ENCODE data around the gene KRT73.

Gene KRT73

DNA sequence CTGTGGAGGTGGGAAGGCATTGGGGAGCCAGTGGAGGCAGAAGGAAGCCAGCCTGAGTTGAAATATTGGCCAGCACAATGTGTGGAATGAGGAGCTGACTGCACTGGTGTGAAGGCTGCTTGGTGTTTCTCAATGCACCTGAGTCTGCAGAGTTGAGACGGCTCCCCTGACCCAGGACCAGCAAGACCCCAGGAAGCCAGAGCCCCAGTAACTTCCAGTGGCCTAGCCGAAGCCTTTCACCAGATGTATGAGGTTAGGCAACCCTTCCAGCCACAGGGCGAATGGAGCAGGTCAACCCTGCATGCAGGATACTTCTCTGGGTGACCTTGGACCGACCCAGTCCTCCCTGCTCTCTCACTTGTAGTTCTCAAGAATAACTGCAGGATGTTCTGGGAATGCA lies 12.9 kb upstream of the KRT73 start:
- Histone ChIP-seq H3K9ac (ENCODE audit: low read depth, low read length) (no peak overlapping the region), H3K9me3 (replicated peaks; ENCODE audit: low read length) (no peaks in the 10 kb centered on the region), H3K4me1 (ENCODE audit: control insufficient read depth, insufficient read depth, low read length) (no peaks in the 10 kb centered on the region), H3K27me3 (ENCODE audit: control insufficient read depth, insufficient read depth, low read length) (peaks cover 75% of the 10 kb centered on the region), H3K4me2 (ENCODE audit: low read length) (no peak overlapping the region), H3K4me3 (ENCODE audit: low read length) (no peak overlapping the region), H3K36me3 (ENCODE audit: insufficient read depth, low read length) (no peaks in the 10 kb centered on the region)

DNA sequence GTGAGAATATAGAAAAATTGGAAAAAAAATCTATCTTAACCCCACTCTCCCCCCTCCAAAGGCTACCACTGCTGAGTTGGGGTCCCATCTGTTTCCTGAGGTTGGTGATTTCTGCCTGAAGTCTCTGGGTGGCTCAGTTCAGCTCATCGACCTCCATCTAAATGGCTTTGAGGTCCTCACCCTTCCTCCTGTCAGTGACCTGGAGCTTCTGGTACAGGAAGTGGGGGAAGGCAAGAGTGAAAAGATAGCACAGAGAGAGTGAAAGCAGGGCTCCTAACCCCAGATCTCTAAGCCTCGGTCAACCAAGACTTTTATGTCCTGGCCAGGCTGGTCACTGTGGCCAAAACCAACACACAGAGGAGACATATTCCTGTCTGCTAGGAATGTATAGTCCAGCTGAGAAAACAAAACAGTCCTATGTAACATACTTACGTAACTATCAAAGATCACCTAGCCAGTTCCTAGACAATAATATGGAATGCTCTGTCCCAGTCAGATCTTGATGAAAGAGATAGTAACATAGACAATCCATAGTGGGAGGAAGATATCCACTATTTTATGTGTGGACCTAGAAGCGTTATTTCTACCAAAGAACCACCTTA lies 12.3 kb upstream of the KRT73 start:
- H3K9me3 ChIP-seq (replicated peaks; ENCODE audit: low read length), result no peaks in the 10 kb centered on the region
- no peak overlapping the region for H3K4me3 ChIP-seq (ENCODE audit: low read length)
- H3K4me2 ChIP-seq (ENCODE audit: low read length), result no peak overlapping the region
- H3K27me3 ChIP-seq (ENCODE audit: control insufficient read depth, insufficient read depth, low read length), result peaks cover 77% of the 10 kb centered on the region
- H3K9ac ChIP-seq (ENCODE audit: low read depth, low read length), result no peak overlapping the region
- no peaks in the 10 kb centered on the region for H3K4me1 ChIP-seq (ENCODE audit: control insufficient read depth, insufficient read depth, low read length)
- no peaks in the 10 kb centered on the region for H3K36me3 ChIP-seq (ENCODE audit: insufficient read depth, low read length)

DNA sequence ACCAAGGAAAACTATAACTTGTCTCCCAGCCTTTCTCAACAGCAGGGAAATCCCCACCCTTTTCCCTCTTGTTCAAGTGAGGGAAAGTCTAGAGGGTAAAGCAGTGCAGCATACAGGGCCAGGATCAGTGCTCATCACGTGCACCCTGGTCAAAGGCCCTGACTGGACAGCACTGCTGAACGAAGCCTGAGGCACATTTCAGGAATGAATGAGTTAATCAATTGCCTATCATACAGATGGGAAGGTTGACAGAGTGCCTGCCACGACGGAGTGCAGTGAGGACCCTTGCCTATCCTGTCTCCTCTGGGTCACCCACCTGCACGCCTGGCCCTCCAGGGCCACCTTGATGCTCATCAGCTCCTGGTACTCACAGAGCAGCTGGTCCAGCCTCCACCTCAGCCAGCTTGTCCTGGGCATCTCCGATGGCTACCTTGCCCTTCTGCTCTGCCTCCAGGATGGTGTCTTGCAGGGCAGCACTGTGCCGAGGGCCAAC lies 11.7 kb upstream of the KRT73 start:
- no peaks in the 10 kb centered on the region for H3K9me3 ChIP-seq (replicated peaks; ENCODE audit: low read length)
- no peak overlapping the region for H3K4me2 ChIP-seq (ENCODE audit: low read length)
- no peak overlapping the region for H3K9ac ChIP-seq (ENCODE audit: low read depth, low read length)
- H3K36me3 ChIP-seq (ENCODE audit: insufficient read depth, low read length), result no peaks in the 10 kb centered on the region
- H3K4me1 ChIP-seq (ENCODE audit: control insufficient read depth, insufficient read depth, low read length), result no peaks in the 10 kb centered on the region
- H3K27me3 ChIP-seq (ENCODE audit: control insufficient read depth, insufficient read depth, low read length), result peaks cover 78% of the 10 kb centered on the region
- no peak overlapping the region for H3K4me3 ChIP-seq (ENCODE audit: low read length)

DNA sequence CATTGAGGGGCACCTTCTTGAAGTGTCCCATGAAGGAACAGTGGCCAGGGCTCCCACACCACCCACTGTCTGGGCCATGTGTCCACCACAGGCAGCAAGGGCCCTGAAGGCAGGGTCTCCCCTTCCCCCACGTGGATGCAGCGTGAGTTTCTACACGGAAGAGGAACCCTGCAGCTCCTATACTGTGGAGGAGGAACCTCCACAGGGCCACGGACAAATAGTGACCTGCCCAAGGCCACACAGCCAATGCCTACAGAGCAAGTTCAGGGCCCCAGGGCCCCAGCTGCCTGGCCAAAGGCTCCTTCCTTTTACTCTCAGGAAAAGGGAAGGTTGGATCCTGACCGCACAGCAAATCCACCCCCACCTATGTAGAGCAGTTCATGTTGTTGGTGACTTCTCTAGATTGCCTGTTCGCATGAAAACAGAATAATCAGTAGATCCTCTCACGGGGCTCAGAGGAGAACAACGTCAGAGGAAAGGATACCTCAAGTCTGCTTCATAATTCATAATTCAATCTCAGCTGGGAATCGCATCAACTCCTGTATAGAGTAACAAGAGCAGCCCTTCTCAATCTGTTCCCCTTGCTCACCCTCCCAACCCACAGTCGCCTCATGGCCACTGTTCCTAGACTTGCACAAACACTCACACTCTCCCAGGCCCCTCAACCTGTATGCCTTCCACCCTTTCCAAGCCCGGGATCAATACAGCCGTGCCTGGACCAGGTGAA lies 11.1 kb upstream of the KRT73 start:
- Histone ChIP-seq H3K4me1 (ENCODE audit: control insufficient read depth, insufficient read depth, low read length) (no peaks in the 10 kb centered on the region), H3K9ac (ENCODE audit: low read depth, low read length) (no peak overlapping the region), H3K27me3 (ENCODE audit: control insufficient read depth, insufficient read depth, low read length) (peaks cover 72% of the 10 kb centered on the region), H3K9me3 (replicated peaks; ENCODE audit: low read length) (no peaks in the 10 kb centered on the region), H3K36me3 (ENCODE audit: insufficient read depth, low read length) (no peaks in the 10 kb centered on the region), H3K4me3 (ENCODE audit: low read length) (no peak overlapping the region), H3K4me2 (ENCODE audit: low read length) (no peak overlapping the region)

DNA sequence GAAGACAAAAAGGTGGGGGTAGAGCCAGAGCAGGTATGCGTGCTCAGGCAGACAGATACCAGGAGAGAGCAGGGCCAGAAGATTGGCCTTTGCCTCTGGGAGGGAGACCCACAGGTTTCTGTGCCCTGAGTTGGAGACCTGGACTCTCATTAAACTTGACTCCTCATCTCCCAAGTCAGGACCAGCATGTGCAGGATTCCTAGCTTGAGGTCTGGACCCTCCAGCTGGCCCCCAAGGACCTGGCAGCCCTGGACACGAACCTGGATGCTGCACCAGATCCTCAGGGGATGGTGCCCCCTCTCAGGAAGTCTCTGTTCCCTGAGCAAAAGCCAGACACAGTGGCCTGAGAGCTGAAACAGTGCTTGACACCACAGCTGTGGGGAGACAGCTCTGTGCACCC lies 10.5 kb upstream of the KRT73 start:
- H3K4me3 ChIP-seq (ENCODE audit: low read length), result no peak overlapping the region
- no peak overlapping the region for H3K9ac ChIP-seq (ENCODE audit: low read depth, low read length)
- no peaks in the 10 kb centered on the region for H3K9me3 ChIP-seq (replicated peaks; ENCODE audit: low read length)
- no peaks in the 10 kb centered on the region for H3K4me1 ChIP-seq (ENCODE audit: control insufficient read depth, insufficient read depth, low read length)
- H3K4me2 ChIP-seq (ENCODE audit: low read length), result no peak overlapping the region
- peaks cover 66% of the 10 kb centered on the region for H3K27me3 ChIP-seq (ENCODE audit: control insufficient read depth, insufficient read depth, low read length)
- no peaks in the 10 kb centered on the region for H3K36me3 ChIP-seq (ENCODE audit: insufficient read depth, low read length)

DNA sequence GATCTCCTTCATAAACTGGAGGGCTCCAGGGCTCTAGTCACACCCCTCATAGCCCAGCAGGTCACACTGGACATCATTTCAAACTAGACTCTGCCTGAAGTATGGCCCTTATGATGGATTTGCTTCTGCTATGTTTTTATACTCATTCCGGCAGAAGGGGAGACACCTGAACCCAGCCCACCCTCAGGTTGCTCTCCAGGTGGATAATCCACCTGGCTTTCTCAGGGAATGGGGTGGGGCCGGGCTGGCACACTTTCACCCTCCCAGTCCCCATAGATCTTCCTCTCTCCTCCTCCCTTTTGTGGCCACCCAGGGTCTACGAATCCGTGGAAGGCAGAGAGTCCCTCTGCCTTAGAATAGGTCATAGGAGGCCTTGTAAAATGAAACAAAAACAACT lies 9.8 kb upstream of the KRT73 start:
- Histone ChIP-seq H3K36me3 (ENCODE audit: insufficient read depth, low read length) (no peaks in the 10 kb centered on the region), H3K4me1 (ENCODE audit: control insufficient read depth, insufficient read depth, low read length) (no peaks in the 10 kb centered on the region), H3K27me3 (ENCODE audit: control insufficient read depth, insufficient read depth, low read length) (peaks cover 59% of the 10 kb centered on the region), H3K9ac (ENCODE audit: low read depth, low read length) (no peak overlapping the region), H3K4me3 (ENCODE audit: low read length) (no peak overlapping the region), H3K9me3 (replicated peaks; ENCODE audit: low read length) (no peaks in the 10 kb centered on the region), H3K4me2 (ENCODE audit: low read length) (no peak overlapping the region)

DNA sequence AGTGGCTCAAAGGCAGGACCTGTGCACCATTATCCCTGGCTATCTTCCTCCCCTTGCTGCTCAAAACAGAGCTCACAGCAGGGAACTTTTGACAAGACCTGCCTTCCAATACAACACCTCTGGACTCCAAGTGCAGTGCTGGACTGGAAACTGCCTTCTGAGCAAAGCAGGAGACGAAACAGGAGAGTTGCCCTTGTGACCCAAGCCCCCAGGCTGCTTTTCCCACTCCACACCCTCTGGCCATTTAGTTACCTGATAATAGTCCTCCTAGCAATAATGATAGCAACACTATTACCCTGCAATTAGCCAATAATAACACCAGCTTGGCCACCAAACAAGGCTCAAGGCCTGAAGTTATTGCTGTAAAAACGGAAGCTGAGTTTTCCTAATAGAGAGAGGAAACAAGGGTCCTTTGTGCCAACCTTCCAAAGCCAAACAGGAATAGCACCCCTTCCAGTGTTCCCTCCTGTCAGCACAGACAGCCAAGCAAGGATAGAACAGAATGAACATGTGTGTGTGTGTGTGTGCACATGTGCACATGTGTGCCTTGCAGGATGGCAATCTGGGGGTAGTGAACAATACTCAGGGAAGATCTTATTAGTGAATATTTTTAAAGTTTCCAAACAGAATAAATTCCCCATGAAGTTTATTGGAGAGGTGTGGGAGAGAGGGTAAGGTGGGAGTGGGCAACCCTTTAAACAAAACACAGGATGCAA lies 9.2 kb upstream of the KRT73 start:
- Histone ChIP-seq H3K27me3 (ENCODE audit: control insufficient read depth, insufficient read depth, low read length) (peaks cover 61% of the 10 kb centered on the region), H3K36me3 (ENCODE audit: insufficient read depth, low read length) (no peaks in the 10 kb centered on the region), H3K9me3 (replicated peaks; ENCODE audit: low read length) (no peaks in the 10 kb centered on the region), H3K4me1 (ENCODE audit: control insufficient read depth, insufficient read depth, low read length) (no peaks in the 10 kb centered on the region), H3K4me2 (ENCODE audit: low read length) (no peak overlapping the region), H3K9ac (ENCODE audit: low read depth, low read length) (no peak overlapping the region), H3K4me3 (ENCODE audit: low read length) (no peak overlapping the region)

DNA sequence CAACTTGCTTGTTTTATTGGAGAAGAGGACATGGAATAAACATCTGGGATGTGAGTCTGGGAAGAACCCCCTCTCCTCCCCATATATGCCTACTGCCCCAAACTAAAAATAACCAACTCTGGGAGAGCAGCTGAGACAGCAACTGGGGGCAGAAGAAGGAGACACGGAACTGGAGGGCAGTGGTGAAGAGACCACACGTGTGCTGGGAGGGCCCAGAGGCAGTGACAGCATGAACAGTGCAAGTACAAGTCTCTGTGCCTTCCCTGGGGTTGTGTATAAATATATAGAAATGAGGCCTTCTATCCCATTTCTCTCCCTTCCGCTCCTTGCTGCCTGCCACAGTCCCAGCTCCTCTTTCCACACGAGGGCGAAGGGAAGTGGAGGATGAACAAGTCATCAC lies 4.0 kb upstream of the KRT73 start:
- Histone ChIP-seq H3K4me1 (ENCODE audit: control insufficient read depth, insufficient read depth, low read length) (no peaks in the 10 kb centered on the region), H3K27me3 (ENCODE audit: control insufficient read depth, insufficient read depth, low read length) (peaks cover 47% of the 10 kb centered on the region), H3K4me3 (ENCODE audit: low read length) (no peak overlapping the region), H3K36me3 (ENCODE audit: insufficient read depth, low read length) (no peaks in the 10 kb centered on the region), H3K4me2 (ENCODE audit: low read length) (no peak overlapping the region), H3K9ac (ENCODE audit: low read depth, low read length) (no peak overlapping the region), H3K9me3 (replicated peaks; ENCODE audit: low read length) (no peaks in the 10 kb centered on the region)

DNA sequence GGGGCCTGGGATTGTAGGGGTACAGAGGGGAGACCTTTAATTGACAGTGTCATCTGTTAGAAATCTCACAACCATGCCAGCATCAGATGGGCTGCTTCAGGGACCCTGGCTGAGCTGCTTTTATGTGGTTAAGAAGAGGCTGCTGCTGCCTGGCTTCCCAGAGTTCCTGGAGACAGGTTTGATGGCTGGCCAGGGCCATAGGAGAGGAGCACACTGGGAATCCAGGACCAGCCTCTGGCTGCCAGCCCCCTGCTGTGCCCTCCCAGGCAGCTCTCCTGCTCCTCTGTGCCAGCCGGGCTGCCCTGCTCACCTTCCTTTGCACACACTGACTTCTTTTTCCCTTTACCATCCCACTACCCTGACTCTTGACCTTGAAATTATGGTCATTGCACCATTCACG lies 507 bp upstream of the KRT73 start:
- no peaks in the 10 kb centered on the region for H3K9me3 ChIP-seq (replicated peaks; ENCODE audit: low read length)
- H3K36me3 ChIP-seq (ENCODE audit: insufficient read depth, low read length), result no peaks in the 10 kb centered on the region
- H3K4me2 ChIP-seq (ENCODE audit: low read length), result no peak overlapping the region
- H3K27me3 ChIP-seq (ENCODE audit: control insufficient read depth, insufficient read depth, low read length), result peaks cover 62% of the 10 kb centered on the region
- H3K4me1 ChIP-seq (ENCODE audit: control insufficient read depth, insufficient read depth, low read length), result no peaks in the 10 kb centered on the region
- H3K9ac ChIP-seq (ENCODE audit: low read depth, low read length), result no peak overlapping the region
- no peak overlapping the region for H3K4me3 ChIP-seq (ENCODE audit: low read length)

DNA sequence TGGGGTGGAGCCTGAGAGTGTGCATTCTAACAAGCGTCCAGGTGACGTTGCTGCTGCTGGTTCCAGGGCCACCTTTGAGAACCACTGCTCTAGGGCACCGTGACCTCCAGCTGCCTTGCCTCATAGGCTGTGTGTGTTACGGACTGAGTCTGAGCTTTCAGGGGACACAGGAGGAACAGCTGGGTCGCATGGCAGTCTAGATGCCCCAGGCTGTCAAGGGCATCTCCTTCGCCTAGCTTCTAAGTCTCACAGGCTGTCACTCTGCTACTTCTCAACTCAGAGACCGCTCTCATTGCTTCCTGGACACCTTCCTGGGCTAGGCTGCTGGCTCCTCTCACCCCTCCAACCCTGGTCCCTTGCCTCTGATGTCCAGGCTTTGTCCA lies 965 bp downstream of the KRT73 start:
- Histone ChIP-seq H3K36me3 (ENCODE audit: insufficient read depth, low read length) (no peaks in the 10 kb centered on the region), H3K4me3 (ENCODE audit: low read length) (no peak overlapping the region), H3K9ac (ENCODE audit: low read depth, low read length) (no peak overlapping the region), H3K4me2 (ENCODE audit: low read length) (no peak overlapping the region), H3K4me1 (ENCODE audit: control insufficient read depth, insufficient read depth, low read length) (no peaks in the 10 kb centered on the region), H3K9me3 (replicated peaks; ENCODE audit: low read length) (no peaks in the 10 kb centered on the region), H3K27me3 (ENCODE audit: control insufficient read depth, insufficient read depth, low read length) (peaks cover 68% of the 10 kb centered on the region)

DNA sequence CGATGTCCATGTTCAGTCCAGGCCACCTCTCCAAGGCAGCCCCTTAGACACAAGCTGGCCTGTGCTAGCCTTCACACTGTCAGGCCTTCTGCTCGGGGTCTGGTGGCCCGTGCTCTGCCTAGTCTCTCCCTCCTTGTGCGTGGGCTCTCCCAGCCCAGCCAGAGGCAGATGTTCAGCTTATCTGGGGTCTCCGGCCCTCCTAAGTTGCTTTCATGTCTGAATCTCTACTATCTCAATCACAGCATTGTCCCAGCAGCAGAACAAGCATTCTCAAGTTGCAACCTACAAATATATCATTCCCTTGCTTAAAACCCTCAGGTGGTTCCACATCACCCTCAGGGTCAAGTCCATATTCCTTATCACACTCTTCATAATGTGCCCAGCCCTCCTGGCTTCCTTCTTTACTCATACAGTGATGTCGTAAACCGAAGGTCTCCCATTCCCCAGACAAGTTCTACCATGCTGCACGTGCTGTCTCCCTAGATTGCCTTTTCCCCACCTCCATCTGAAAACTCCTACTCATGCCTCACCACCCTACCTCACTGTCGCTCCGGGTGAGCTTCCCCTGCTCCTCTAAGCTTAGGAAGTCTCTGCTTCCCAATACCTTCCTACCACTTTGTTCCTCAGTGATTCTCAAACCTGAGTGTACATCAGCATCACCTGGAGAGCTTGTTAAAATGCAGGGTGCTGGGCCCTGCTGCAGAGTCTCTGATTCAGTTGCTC lies 1.5 kb downstream of the KRT73 start:
- Histone ChIP-seq H3K4me2 (ENCODE audit: low read length) (no peak overlapping the region), H3K4me1 (ENCODE audit: control insufficient read depth, insufficient read depth, low read length) (no peaks in the 10 kb centered on the region), H3K9me3 (replicated peaks; ENCODE audit: low read length) (no peaks in the 10 kb centered on the region), H3K9ac (ENCODE audit: low read depth, low read length) (no peak overlapping the region), H3K27me3 (ENCODE audit: control insufficient read depth, insufficient read depth, low read length) (peaks cover 68% of the 10 kb centered on the region), H3K36me3 (ENCODE audit: insufficient read depth, low read length) (no peaks in the 10 kb centered on the region), H3K4me3 (ENCODE audit: low read length) (no peak overlapping the region)

Data from skeletal muscle satellite cell (primary cell).